Prostate gland (tissue), 2 donors: ENCODE measurements around the gene C1QTNF12. TPM values are rescaled to one million over a fixed set of nuclear protein-coding genes. Genes with fewer than 3 reads are reported as not detected.

Source experiments
- DNase-seq: peaks from one replicate; pipeline ENCODE4 v3.0.0-alpha.2; 2019; ENCODE audit warnings: low spot score
- H3K27ac ChIP-seq, 2 donors: fragments of 200-600 bp; sonication (generic); 2 replicates each; pipeline ENCODE4 v1.5.1; 2017 to 2019
- H3K27me3 ChIP-seq: fragments of 200-600 bp; sonication (generic); replicated peaks from 2 replicates; pipeline ENCODE4 v1.5.1; 2019; ENCODE audit not compliant: insufficient read depth
- H3K36me3 ChIP-seq, 2 donors: fragments of 200-600 bp; sonication (generic); 1 replicate in 1 of 2; 2 replicates in 1 of 2; pipeline versions ENCODE4 v1.5.1 to v1.8.1; 2017 to 2019
- H3K4me1 ChIP-seq: fragments of 200-600 bp; sonication (generic); replicated peaks from 2 replicates; pipeline ENCODE4 v1.5.1; 2019
- H3K4me3 ChIP-seq, 2 donors: fragments of 200-600 bp; sonication (generic); 2 replicates each; pipeline ENCODE4 v1.5.1; 2017 to 2019
- H3K9me3 ChIP-seq: fragments of 200-600 bp; sonication (generic); 2 replicates; pipeline ENCODE4 v1.5.1; 2017
- POLR2A ChIP-seq: fragments of 450-650 bp; IDR thresholded peaks from one replicate; pipeline ENCODE4 v1.6.1; 2016; ENCODE audit warnings: antibody characterized with exemption, mild to moderate bottlenecking
- POLR2AphosphoS5 ChIP-seq: sonication (generic); formaldehyde crosslinking; IDR thresholded peaks from one replicate; pipeline ENCODE4 v1.6.1; 2017; ENCODE audit warnings: antibody characterized with exemption
- WGBS: methylation state at CpG from one replicate; pipeline ENCODE4 v1.1.5; 2018; 5-methylcytosine and 5-hydroxymethylcytosine counted together
- intact Hi-C: fragments of 100-400 bp; cut with DNase I; formaldehyde crosslinking; loops from one replicate; pipeline ENCODE4 v1.14.2; 2022
- total RNA-seq, 2 donors: library from RNA; depleted of rRNA; stranded (reverse); fragments of >200 nt; gene quantifications; one replicate each; pipeline ENCODE4 v1.1.0, GENCODE V29; 2016
- TF ChIP-seq, protein P1 (sequence below), 4 experiments: fragments of 200-600 bp in 2 of 4; fragments of 450-650 bp in 2 of 4; sonication (generic) in 2 of 4; IDR thresholded peaks; 1 replicate in 3 of 4; 2 replicates in 1 of 4; pipeline ENCODE4 v1.5.1; 2016 to 2019; ENCODE audit warnings: antibody characterized with exemption in 4 of 4, mild to moderate bottlenecking in 2 of 4, moderate library complexity in 2 of 4

Gene C1QTNF12
- total RNA-seq, 2 donors from 2014 or later: 3.4 TPM; not detected in 1

DNA sequence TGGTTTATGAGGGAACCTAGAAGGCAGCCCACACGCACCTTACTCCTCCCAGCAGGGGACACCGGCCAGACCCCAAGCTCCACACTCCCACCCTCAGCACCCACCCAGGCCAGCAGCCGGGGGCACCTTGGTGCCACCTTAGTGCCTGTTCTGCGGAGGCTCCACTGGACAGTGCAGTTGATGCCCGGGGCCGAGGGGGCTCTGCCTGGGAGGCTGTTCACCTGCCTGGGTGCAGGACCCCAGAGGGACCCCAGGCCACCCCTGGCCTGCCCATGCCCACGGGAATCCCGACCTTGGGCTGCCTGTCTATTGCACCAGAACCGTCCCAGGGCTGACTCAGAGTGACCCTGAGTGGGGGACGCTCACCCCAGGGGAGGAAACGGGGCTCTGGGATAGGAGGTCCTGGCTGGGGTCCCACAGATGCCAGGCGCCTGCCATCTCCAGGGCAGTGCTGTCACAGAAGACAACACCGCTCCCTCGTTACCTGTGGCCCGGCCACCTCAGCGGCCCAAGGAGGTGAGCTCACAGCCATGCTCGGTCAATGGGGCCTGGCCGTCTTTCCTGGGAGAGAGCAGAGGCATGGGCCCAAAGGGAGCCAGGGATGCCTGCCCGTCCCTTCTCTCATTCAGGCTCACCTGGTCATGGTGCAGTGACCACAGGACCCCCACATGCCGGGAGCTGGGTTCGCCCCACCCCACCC is 34.4 kb upstream of the C1QTNF12 start:
- Histone ChIP-seq H3K27me3 (peaks cover 3% of the 10 kb centered on the region), H3K9me3 (no peaks in the 10 kb centered on the region), H3K4me3 (no peak overlapping the region), H3K36me3 (no peaks in the 10 kb centered on the region), H3K27ac (no peak overlapping the region), H3K4me1 (no peaks in the 10 kb centered on the region)
- intact Hi-C loops: no loop called here
- no peak for DNase-seq
- 89% methylated on average over 21 of the region's 21 CpGs for WGBS
- no peak for TF ChIP-seq POLR2A
- no peak for TF ChIP-seq POLR2AphosphoS5
- TF ChIP-seq, protein P1, sequence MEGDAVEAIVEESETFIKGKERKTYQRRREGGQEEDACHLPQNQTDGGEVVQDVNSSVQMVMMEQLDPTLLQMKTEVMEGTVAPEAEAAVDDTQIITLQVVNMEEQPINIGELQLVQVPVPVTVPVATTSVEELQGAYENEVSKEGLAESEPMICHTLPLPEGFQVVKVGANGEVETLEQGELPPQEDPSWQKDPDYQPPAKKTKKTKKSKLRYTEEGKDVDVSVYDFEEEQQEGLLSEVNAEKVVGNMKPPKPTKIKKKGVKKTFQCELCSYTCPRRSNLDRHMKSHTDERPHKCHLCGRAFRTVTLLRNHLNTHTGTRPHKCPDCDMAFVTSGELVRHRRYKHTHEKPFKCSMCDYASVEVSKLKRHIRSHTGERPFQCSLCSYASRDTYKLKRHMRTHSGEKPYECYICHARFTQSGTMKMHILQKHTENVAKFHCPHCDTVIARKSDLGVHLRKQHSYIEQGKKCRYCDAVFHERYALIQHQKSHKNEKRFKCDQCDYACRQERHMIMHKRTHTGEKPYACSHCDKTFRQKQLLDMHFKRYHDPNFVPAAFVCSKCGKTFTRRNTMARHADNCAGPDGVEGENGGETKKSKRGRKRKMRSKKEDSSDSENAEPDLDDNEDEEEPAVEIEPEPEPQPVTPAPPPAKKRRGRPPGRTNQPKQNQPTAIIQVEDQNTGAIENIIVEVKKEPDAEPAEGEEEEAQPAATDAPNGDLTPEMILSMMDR (IDR thresholded peaks at IDR 0.05): no peak

DNA sequence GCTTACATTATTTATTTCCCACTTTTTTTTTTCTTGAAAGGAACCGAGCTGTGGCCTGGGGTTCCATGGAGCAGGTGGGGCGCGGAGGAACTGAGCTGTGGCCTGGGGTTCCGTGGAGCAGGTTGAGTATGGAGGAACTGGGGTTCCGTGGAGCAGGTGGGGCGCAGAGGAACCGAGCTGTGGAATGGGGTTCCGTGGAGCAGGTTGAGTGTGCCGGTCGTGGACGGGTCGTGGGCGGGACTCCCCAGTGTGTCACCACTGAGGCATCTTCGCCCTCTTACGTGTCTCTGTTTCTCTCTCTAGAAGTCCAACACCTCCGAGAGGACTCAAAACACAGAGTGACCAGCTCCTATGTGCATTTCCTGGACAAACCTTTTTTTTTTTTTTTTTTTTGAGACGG is 32.5 kb upstream of the C1QTNF12 start:
- intact Hi-C loops: no loop called here
- Histone ChIP-seq H3K4me1 (no peaks in the 10 kb centered on the region), H3K27ac (no peak overlapping the region), H3K4me3 (no peak overlapping the region), H3K36me3 (no peaks in the 10 kb centered on the region), H3K27me3 (no peaks in the 10 kb centered on the region), H3K9me3 (no peaks in the 10 kb centered on the region)
- no peak for DNase-seq
- 91% methylated on average over 17 of the region's 17 CpGs for WGBS
- TF ChIP-seq POLR2A: no peak

DNA sequence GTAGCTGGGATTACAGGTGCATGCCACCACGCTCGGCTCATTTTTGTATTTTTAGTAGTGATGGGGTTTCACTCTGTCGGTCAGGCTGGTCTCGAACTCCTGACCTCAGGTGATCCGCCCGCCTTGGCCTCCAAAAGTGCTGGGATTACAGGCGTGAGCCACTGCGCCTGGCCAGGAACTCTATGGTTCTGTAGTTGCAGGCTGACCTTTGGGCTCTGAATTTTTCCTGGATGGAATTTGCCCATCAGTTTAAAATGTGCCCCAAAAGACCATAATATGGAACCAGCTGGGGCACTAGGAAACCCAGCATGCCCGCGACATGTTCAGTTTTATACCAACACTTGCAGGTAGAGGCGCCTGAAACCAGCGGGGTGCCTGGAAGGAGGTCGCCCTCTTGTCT is 32.1 kb upstream of the C1QTNF12 start:
- TF ChIP-seq, protein P1 (IDR thresholded peaks at IDR 0.05): no peak
- TF ChIP-seq POLR2A (no peak), POLR2AphosphoS5 (no peak)
- Histone ChIP-seq H3K27ac (no peak overlapping the region), H3K27me3 (no peaks in the 10 kb centered on the region), H3K4me3 (no peak overlapping the region), H3K9me3 (no peaks in the 10 kb centered on the region), H3K36me3 (no peaks in the 10 kb centered on the region), H3K4me1 (no peaks in the 10 kb centered on the region)
- WGBS: 94% methylated on average over 13 of the region's 13 CpGs
- intact Hi-C loops: no loop called here
- DNase-seq: no peak

DNA sequence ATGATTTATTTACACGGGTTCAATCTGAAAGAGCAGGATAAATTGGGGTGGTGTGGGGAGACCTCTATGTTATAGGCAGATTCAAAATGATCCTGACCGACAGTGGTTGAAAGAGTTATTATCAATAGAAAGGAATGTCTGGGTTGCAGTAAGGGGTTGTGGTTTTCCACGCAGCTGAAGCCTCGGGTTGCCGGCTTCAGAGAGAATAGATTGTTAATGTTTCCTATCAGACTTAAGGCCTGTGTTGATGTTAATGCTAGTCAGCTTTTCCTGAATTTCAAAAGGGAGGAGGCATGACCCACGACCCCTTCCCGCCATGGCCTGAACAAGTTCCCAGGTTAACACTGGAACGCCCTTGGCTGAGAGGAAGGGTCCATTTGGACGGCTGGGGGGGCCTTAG is 29.3 kb upstream of the C1QTNF12 start:
- intact Hi-C loops: no loop called here
- Histone ChIP-seq H3K27ac (no peak overlapping the region), H3K9me3 (no peaks in the 10 kb centered on the region), H3K36me3 (no peaks in the 10 kb centered on the region), H3K27me3 (no peaks in the 10 kb centered on the region), H3K4me3 (no peak overlapping the region), H3K4me1 (peaks cover 16% of the 10 kb centered on the region)
- TF ChIP-seq POLR2A (no peak), POLR2AphosphoS5 (no peak)
- TF ChIP-seq, protein P1 (IDR thresholded peaks at IDR 0.05): no peak
- 84% methylated on average over 9 of the region's 9 CpGs for WGBS
- DNase-seq: no peak

DNA sequence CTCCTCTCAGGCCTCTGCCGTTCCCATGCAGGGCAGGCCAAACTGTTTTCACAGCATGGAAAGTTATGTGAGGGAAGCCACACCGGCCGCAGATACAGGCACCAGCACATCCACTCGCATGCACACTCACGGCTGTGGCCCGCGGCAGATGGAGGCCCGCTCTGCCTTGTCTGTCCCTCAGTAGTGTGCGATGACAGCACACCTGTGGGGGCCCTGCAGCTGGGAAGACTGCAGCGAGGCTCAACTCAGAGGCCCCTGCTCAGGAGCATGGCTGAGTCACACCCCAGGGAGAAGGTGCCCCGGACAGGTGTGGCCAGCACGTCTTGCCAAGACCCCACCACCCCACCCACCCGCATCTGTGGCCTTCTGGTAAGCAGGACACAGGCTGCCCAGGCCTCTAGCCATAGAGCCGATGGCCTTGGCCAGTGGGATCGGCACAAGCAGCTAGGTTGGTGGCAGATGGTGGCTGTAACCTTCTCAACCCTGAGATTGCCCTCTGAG is 28.5 kb upstream of the C1QTNF12 start:
- peaks cover 22% of the 10 kb centered on the region for H3K4me1 ChIP-seq
- no peaks in the 10 kb centered on the region for H3K36me3 ChIP-seq
- H3K9me3 ChIP-seq: no peaks in the 10 kb centered on the region
- no peaks in the 10 kb centered on the region for H3K27me3 ChIP-seq
- DNase-seq: no peak
- 91% methylated on average over 14 of the region's 15 CpGs for WGBS
- intact Hi-C loops: no loop called here
- no peak overlapping the region for H3K27ac ChIP-seq
- TF ChIP-seq, protein P1 (IDR thresholded peaks at IDR 0.05): no peak
- no peak for TF ChIP-seq POLR2A
- no peak for TF ChIP-seq POLR2AphosphoS5
- H3K4me3 ChIP-seq: no peak overlapping the region
